ENCODE results near the gene TRABD2B. TPM values are rescaled to one million over a fixed set of nuclear protein-coding genes. Genes with fewer than 3 reads are reported as not detected.
A peak's percentile ranks its signal among the peaks of the same experiment; 100 is the strongest.

The TRABD2B gene
- total and polyA plus RNA-seq, 3 experiments from 2014 or later = not detected

- Histone ChIP-seq H3K27me3 (ENCODE audit: insufficient read depth, low read length, poor library complexity, severe bottlenecking) (no peaks in the 10 kb centered on the region), H3K27ac (ENCODE audit: low read depth, low read length) (no peak overlapping the region), H3K9me3 (ENCODE audit: low read length) (no peaks in the 10 kb centered on the region), H3K4me3 (ENCODE audit: low read length) (no peak overlapping the region), H3K36me3 (ENCODE audit: insufficient read depth, low read length) (no peaks in the 10 kb centered on the region), H3K4me1 (ENCODE audit: insufficient read depth, low read length) (no peaks in the 10 kb centered on the region)
- no peak overlapping the region for H3K27ac Mint-ChIP-seq
- ChIA-PET CTCF (no interaction called here), POLR2A (no interaction called here)
- no peaks in the 10 kb centered on the region for H3K9me3 Mint-ChIP-seq
- H3K4me3 Mint-ChIP-seq = no peak overlapping the region
- DNase-seq = no peak
- H3K4me1 Mint-ChIP-seq = no peaks in the 10 kb centered on the region
- peaks cover 8 to 54% of the 10 kb centered on the region in 2 donors for H3K27me3 Mint-ChIP-seq
- H3K36me3 Mint-ChIP-seq = no peaks in the 10 kb centered on the region
Observed at GRCh38 chr1:48017716-48018115, 20.5 kb upstream of the TRABD2B start.

DNA sequence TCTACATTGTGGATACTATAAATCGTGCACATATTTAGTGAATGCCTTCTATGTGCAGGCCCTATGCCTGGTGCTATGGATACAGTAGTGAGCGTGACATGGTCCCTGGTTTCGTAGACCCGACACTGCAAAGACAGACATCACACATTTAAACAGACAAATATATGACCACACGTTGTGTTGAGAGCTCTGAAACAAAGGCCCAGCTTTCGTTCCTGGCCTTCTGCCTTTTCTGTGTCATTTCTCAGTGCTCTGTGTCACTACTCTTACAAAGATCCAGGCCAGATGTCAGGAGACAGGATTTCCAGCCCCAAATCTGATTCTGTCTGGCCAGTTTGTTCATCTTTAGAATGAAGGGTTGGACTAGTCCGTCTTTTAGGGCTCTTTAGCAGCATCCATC is 19.3 kb upstream of the TRABD2B start:
- Histone ChIP-seq H3K4me3 (ENCODE audit: low read length) (no peak overlapping the region), H3K27ac (ENCODE audit: low read depth, low read length) (no peak overlapping the region), H3K36me3 (ENCODE audit: insufficient read depth, low read length) (no peaks in the 10 kb centered on the region), H3K9me3 (ENCODE audit: low read length) (no peaks in the 10 kb centered on the region), H3K27me3 (ENCODE audit: insufficient read depth, low read length, poor library complexity, severe bottlenecking) (no peaks in the 10 kb centered on the region), H3K4me1 (ENCODE audit: insufficient read depth, low read length) (no peaks in the 10 kb centered on the region)
- H3K27me3 Mint-ChIP-seq = peaks cover 8 to 50% of the 10 kb centered on the region in 2 donors
- DNase-seq = no peak
- CTCF ChIA-PET = no interaction called here
- H3K9me3 Mint-ChIP-seq = no peaks in the 10 kb centered on the region
- H3K4me3 Mint-ChIP-seq = no peak overlapping the region
- H3K36me3 Mint-ChIP-seq = no peaks in the 10 kb centered on the region
- no peaks in the 10 kb centered on the region for H3K4me1 Mint-ChIP-seq
- no peak overlapping the region for H3K27ac Mint-ChIP-seq
- POLR2A ChIA-PET = no interaction called here

DNA sequence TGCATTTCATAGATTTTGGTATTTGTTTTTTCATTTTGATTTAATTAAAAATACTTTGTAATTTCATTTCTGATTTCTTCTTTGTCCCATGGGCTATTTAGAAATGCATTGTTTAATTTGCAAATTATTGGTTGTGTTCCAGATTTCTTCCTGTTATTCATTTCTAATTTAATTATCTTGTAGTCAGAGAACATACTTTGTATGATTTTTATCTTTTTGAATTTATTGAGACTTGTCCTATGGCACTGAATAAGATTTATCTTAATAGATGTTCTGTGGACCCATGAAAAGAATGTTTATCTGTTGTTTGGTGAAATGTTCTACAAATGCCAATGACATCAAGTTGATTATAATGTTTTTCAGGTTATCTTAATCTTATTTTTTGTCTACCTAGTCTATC is 16.1 kb upstream of the TRABD2B start:
- Histone ChIP-seq H3K4me3 (ENCODE audit: low read length) (no peak overlapping the region), H3K27me3 (ENCODE audit: insufficient read depth, low read length, poor library complexity, severe bottlenecking) (no peaks in the 10 kb centered on the region), H3K9me3 (ENCODE audit: low read length) (no peaks in the 10 kb centered on the region), H3K27ac (ENCODE audit: low read depth, low read length) (no peak overlapping the region), H3K4me1 (ENCODE audit: insufficient read depth, low read length) (no peaks in the 10 kb centered on the region), H3K36me3 (ENCODE audit: insufficient read depth, low read length) (no peaks in the 10 kb centered on the region)
- H3K27me3 Mint-ChIP-seq = peaks cover 11 to 28% of the 10 kb centered on the region in 2 donors
- ChIA-PET POLR2A (no interaction called here), CTCF (no interaction called here)
- DNase-seq = no peak
- no peaks in the 10 kb centered on the region for H3K4me1 Mint-ChIP-seq
- H3K9me3 Mint-ChIP-seq = no peaks in the 10 kb centered on the region
- H3K27ac Mint-ChIP-seq = no peak overlapping the region
- no peak overlapping the region for H3K4me3 Mint-ChIP-seq
- no peaks in the 10 kb centered on the region for H3K36me3 Mint-ChIP-seq

DNA sequence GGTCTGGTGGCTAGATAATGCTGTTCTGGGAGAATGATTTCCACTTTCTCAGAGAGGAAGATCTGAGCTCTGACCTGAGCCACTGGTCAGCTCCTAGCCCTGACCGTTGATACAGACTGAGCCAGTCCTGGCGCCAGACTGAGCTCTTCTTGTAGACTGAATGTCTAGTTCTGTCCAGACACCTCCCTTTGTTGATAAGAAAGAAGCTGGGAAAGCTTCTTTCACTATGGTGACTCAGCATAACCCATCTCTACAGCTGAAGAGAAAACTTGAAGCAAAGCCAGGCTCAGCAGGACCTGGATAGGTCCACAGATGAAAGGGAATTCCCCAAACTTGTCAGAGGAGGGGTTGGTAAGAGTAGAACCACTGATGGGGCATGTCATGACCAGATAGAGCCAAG is 9.9 kb upstream of the TRABD2B start:
- POLR2A ChIA-PET = no interaction called here
- no peaks in the 10 kb centered on the region for H3K4me1 ChIP-seq (ENCODE audit: insufficient read depth, low read length)
- no peaks in the 10 kb centered on the region for H3K4me1 Mint-ChIP-seq
- peaks cover 4 to 5% of the 10 kb centered on the region in 2 donors for H3K27me3 Mint-ChIP-seq
- CTCF ChIA-PET = interaction anchor here (0.7 kb wide), 2 partner anchors 8 to 10 kb away, joined by 3 read pairs; partner anchors contain the start of gene TRABD2B
- DNase-seq = no peak
- H3K27me3 ChIP-seq (ENCODE audit: insufficient read depth, low read length, poor library complexity, severe bottlenecking) = no peaks in the 10 kb centered on the region
- no peaks in the 10 kb centered on the region for H3K9me3 ChIP-seq (ENCODE audit: low read length)
- H3K27ac ChIP-seq (ENCODE audit: low read depth, low read length) = no peak overlapping the region
- no peak overlapping the region for H3K4me3 Mint-ChIP-seq
- no peaks in the 10 kb centered on the region for H3K9me3 Mint-ChIP-seq
- H3K27ac Mint-ChIP-seq = no peak overlapping the region
- H3K4me3 ChIP-seq (ENCODE audit: low read length) = no peak overlapping the region
- no peaks in the 10 kb centered on the region for H3K36me3 ChIP-seq (ENCODE audit: insufficient read depth, low read length)
- no peaks in the 10 kb centered on the region for H3K36me3 Mint-ChIP-seq

DNA sequence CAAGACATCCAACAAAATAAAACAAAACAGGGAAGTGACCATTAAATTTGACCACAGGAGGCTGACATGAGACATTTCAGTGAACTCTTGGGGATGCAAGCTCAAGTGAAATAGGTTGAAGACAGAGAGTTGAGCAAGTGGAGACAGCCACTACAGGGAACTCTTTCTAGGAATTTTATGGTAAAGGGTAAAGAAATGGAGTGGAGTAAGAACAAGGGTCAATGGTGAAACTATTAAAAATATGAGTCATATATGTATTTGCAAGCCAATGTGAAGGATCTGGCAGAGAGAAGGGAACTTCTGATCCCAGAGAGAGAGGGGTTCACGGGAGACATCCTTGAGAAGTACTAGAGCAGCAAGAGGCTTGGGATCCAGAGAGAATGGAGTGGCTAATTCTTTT is 9.1 kb upstream of the TRABD2B start:
- Histone ChIP-seq H3K27me3 (ENCODE audit: insufficient read depth, low read length, poor library complexity, severe bottlenecking) (no peaks in the 10 kb centered on the region), H3K4me3 (ENCODE audit: low read length) (no peak overlapping the region), H3K9me3 (ENCODE audit: low read length) (no peaks in the 10 kb centered on the region), H3K27ac (ENCODE audit: low read depth, low read length) (no peak overlapping the region), H3K4me1 (ENCODE audit: insufficient read depth, low read length) (no peaks in the 10 kb centered on the region), H3K36me3 (ENCODE audit: insufficient read depth, low read length) (no peaks in the 10 kb centered on the region)
- H3K36me3 Mint-ChIP-seq = no peaks in the 10 kb centered on the region
- ChIA-PET POLR2A (no interaction called here), CTCF (interaction anchor here (0.7 kb wide), 1 partner anchor 9 kb away, joined by 3 read pairs; the partner anchor contains the start of gene TRABD2B)
- peaks cover 4 to 5% of the 10 kb centered on the region in 2 donors for H3K27me3 Mint-ChIP-seq
- no peak overlapping the region for H3K27ac Mint-ChIP-seq
- no peak overlapping the region for H3K4me3 Mint-ChIP-seq
- no peaks in the 10 kb centered on the region for H3K4me1 Mint-ChIP-seq
- peaks cover 0 to 2% (median 0%) of the 10 kb centered on the region in 5 donors for H3K9me3 Mint-ChIP-seq
- no peak for DNase-seq

- Histone ChIP-seq H3K4me1 (ENCODE audit: insufficient read depth, low read length) (no peaks in the 10 kb centered on the region), H3K9me3 (ENCODE audit: low read length) (no peaks in the 10 kb centered on the region), H3K36me3 (ENCODE audit: insufficient read depth, low read length) (no peaks in the 10 kb centered on the region), H3K4me3 (ENCODE audit: low read length) (no peak overlapping the region), H3K27ac (ENCODE audit: low read depth, low read length) (no peak overlapping the region), H3K27me3 (ENCODE audit: insufficient read depth, low read length, poor library complexity, severe bottlenecking) (no peaks in the 10 kb centered on the region)
- Mint-ChIP-seq H3K4me3 (no peak overlapping the region), H3K4me1 (no peaks in the 10 kb centered on the region), H3K27me3 (peaks cover 5 to 6% of the 10 kb centered on the region in 2 donors), H3K36me3 (no peaks in the 10 kb centered on the region), H3K9me3 (peaks cover 0 to 2% (median 0%) of the 10 kb centered on the region in 5 donors), H3K27ac (no peak overlapping the region)
- DNase-seq = no peak
- POLR2A ChIA-PET = no interaction called here
- CTCF ChIA-PET = no interaction called here
Observed at GRCh38 chr1:48005253-48006117, 8.3 kb upstream of the TRABD2B start.

DNA sequence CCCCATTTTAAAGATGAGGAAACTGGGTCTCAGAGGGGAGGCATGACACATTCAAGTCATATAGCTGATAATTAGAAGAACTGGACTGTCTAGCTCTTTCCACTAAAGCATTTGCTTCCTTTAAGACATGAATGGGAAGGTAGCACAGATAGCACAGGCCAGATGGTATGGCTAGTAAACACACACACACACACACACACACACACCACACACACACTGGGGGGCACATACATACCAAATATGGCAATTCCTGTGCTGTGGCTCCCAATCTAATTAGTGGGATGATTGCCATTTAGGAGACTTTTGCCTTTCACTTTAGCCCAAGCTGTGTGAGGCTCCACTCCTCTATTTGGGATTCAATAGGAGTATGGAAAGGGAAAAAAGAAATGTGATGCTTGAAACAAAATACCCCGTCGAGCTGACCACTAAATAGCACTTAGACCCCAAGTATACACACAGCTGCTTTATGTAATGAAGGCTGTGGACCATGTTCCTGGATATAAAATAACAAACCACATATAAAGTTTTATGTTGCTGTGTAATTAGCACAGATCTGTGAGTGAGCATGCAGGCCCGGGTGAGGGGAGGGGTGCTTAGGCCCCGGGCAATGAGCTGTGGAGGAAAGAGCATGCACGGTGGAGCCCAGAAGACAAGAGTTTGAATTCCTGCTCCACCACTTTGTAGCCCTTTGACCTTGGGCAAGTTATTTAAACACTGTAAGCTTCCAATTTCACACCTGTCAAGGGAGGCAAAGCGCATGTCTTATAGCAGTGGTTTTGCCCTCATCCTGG is 6.8 kb upstream of the TRABD2B start:
- H3K4me3 Mint-ChIP-seq = no peak overlapping the region
- CTCF ChIA-PET = no interaction called here
- H3K27me3 Mint-ChIP-seq = peaks cover 9 to 17% of the 10 kb centered on the region in 2 donors
- H3K4me1 Mint-ChIP-seq = no peaks in the 10 kb centered on the region
- no peak overlapping the region for H3K4me3 ChIP-seq (ENCODE audit: low read length)
- no peaks in the 10 kb centered on the region for H3K9me3 ChIP-seq (ENCODE audit: low read length)
- H3K36me3 ChIP-seq (ENCODE audit: insufficient read depth, low read length) = no peaks in the 10 kb centered on the region
- H3K27ac ChIP-seq (ENCODE audit: low read depth, low read length) = no peak overlapping the region
- no peaks in the 10 kb centered on the region for H3K27me3 ChIP-seq (ENCODE audit: insufficient read depth, low read length, poor library complexity, severe bottlenecking)
- peaks cover 0 to 2% (median 0%) of the 10 kb centered on the region in 5 donors for H3K9me3 Mint-ChIP-seq
- DNase-seq = no peak
- POLR2A ChIA-PET = no interaction called here
- H3K36me3 Mint-ChIP-seq = no peaks in the 10 kb centered on the region
- no peak overlapping the region for H3K27ac Mint-ChIP-seq
- no peaks in the 10 kb centered on the region for H3K4me1 ChIP-seq (ENCODE audit: insufficient read depth, low read length)

DNA sequence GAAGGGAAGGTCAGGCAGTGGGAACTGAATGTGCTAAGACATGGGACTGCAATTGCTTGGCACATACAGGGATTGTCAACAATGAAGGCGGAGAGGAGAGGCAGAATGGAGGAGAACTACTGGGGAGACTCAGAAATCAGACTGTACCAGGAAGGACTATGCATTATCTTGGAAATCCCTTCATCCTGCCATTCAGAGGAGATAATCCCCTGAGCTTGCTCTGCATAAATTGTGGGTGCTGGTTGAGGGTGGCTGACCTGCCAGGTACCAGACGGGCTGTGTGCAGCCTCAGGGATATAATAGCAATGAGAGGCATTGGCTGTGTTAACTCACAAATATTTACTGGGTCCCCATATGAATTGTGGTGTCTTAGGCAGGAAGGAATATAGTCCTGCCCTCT is 5.0 kb upstream of the TRABD2B start:
- Histone ChIP-seq H3K27me3 (ENCODE audit: insufficient read depth, low read length, poor library complexity, severe bottlenecking) (peaks cover 13% of the 10 kb centered on the region), H3K27ac (ENCODE audit: low read depth, low read length) (no peak overlapping the region), H3K4me1 (ENCODE audit: insufficient read depth, low read length) (no peaks in the 10 kb centered on the region), H3K9me3 (ENCODE audit: low read length) (no peaks in the 10 kb centered on the region), H3K36me3 (ENCODE audit: insufficient read depth, low read length) (no peaks in the 10 kb centered on the region), H3K4me3 (ENCODE audit: low read length) (no peak overlapping the region)
- Mint-ChIP-seq H3K27ac (peak overlapping the region in 1 of 8 donors; percentile 85), H3K36me3 (no peaks in the 10 kb centered on the region), H3K9me3 (peaks cover 0 to 2% (median 0%) of the 10 kb centered on the region in 5 donors), H3K4me3 (no peak overlapping the region), H3K4me1 (peaks cover 0 to 7% (median 1%) of the 10 kb centered on the region in 3 donors), H3K27me3 (peaks cover 20 to 30% of the 10 kb centered on the region in 2 donors)
- CTCF ChIA-PET = no interaction called here
- no peak for DNase-seq
- POLR2A ChIA-PET = no interaction called here

Measured in CD8-positive, alpha-beta memory T cell (primary cell).